ENCODE results near the gene PFN3.

PFN3 gene

GRCh38 chr5:177359860-177360259 is 40.6 kb downstream of the PFN3 start:
- DNase-seq (ENCODE audit: low read depth in 2 of 2) = no peak

GRCh38 chr5:177359451-177359851 is 41.0 kb downstream of the PFN3 start:
- DNase-seq (ENCODE audit: low read depth in 2 of 2) = no peak

DNA sequence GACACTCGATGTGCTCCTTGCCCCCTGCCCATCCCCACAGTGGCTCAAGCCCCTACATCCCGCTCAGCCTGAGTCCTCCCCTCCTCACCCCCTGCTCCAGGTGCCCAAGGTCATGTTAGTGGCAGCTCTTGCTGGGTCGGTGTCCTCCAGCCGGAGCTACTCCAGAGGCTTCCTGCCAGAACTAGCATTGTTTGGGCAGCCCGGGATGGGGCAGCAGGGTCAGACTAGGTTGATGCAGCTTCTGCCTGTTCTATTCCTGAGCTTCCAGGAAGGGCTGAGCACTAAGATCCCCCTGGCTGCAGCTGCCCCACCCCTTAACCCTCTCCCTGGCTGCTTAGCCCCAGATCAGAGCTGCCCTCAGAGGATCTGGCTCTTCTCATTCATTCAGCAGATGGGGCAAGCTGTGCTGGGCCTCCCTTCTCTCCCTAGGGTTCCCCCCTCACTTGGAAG is 42.1 kb downstream of the PFN3 start:
- no peak for DNase-seq (ENCODE audit: low read depth in 2 of 2)

GRCh38 chr5:177357459-177358351 is 42.8 kb downstream of the PFN3 start, which contains the start of gene RGS14:
Gene RGS14, plus strand, starts transcription at chr5:177357924. Its CDS starts 101 bp downstream, at chr5:177358025.
- DNase-seq (ENCODE audit: low read depth in 2 of 2) = no peak

GRCh38 chr5:177357146-177357458 is 43.4 kb downstream of the PFN3 start:
- no peak for DNase-seq (ENCODE audit: low read depth in 2 of 2)

GRCh38 chr5:177356746-177357145 is 43.7 kb downstream of the PFN3 start:
- no peak for DNase-seq (ENCODE audit: low read depth in 2 of 2)

DNA sequence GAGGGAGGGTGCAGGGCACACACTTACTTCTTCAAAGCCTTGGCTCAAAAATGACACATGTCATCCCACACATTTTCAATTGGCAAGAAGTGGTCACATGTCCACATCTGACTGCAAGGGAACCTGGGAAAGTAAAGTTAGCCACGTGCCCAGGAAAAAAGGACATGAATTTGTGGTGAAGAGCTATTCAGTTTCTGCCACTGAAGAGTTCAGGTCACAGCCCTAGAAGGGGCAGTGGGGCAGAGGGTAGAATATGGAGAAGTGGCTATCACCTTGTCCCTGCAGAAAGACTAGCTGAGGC is 44.6 kb downstream of the PFN3 start:
- DNase-seq (ENCODE audit: low read depth in 2 of 2) = no peak

DNA sequence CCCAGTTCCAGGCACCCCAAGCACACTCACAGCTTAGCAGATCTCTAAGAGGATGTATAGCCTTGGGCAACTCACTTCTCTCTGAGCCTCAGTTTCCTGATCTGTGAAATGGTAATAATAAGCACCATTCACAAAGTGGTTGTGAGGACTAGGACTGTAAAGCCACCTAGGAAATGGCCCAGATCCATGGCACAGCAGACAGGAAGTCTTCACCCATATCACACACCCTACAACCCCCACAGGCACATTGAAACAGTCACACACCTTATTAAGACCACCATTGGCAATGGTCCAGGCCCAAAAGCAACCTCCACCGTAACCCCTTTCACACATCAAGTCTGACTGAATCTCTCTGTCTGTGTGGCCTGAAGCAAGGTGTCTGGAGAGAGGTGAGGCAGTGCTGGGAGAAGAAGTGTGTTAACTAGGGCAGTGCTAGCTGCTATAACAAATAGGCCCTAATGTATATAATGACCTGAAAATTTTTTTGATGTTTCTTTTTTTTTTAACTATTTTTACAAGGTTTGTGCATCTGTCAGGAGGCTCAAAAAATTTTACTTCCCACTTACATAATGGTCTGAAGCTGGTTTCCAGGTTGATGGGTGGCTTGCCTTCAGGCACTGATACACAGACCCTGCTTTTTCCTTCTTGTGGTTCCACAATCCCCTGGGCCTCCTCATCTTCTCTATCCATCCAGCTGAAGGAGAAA is 45.1 kb downstream of the PFN3 start:
- DNase-seq (ENCODE audit: low read depth in 2 of 2) = no peak

- no peak for DNase-seq (ENCODE audit: low read depth in 2 of 2)
Measured at GRCh38 chr5:177354711-177355110, 45.8 kb downstream of the PFN3 start.

DNA sequence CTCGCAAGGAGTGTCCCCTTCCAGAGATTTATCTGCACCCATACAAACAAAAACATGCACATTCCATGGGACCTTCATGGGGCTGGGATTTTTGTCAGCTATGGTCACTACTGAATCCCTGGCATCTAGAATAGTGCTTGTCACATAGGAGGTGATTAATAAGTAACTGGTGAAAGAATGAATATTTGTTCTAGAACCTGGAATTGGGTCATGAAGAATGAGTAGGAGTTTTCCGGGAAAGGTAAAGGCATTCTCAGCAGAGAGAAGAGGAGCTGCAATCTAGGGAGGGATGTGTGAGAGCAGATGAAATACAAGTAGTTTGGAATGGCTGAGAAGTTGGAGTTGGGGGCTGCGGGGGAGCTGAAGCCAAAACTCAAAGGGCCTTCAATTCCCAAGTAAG is 46.2 kb downstream of the PFN3 start:
- no peak for DNase-seq (ENCODE audit: low read depth in 2 of 2)

- DNase-seq (ENCODE audit: low read depth in 2 of 2) = no peak
Measured at GRCh38 chr5:177353093-177353492, 47.4 kb downstream of the PFN3 start.

GRCh38 chr5:177351392-177352329 is 48.8 kb downstream of the PFN3 start, which contains the start of gene LMAN2:
Gene LMAN2, minus strand, starts transcription at chr5:177351668. Its CDS starts 21 bp downstream, at chr5:177351647.
- peak; percentile 92 to 93 for DNase-seq (ENCODE audit: low read depth in 2 of 2)

GRCh38 chr5:177350776-177351391 is 49.6 kb downstream of the PFN3 start:
- no peak for DNase-seq (ENCODE audit: low read depth in 2 of 2)

All from fibroblast of skin of left biceps (primary cell).